ENCODE results near the gene DENND2D. TPM values are rescaled to one million over a fixed set of nuclear protein-coding genes. Genes with fewer than 3 reads are reported as not detected.

DENND2D gene
- total and polyA plus RNA-seq, 10 of the 15 experiments (the other 5 are each of a cell fraction or from before 2014, with no cell fraction given) = 149 to 375 (median 172) TPM

- no peak for TF ChIP-seq CUX1 (IDR thresholded peaks at IDR 0.05; ENCODE audit: insufficient replicate concordance, low read depth, low read length)
- TF ChIP-seq HCFC1 (IDR thresholded peaks at IDR 0.05; ENCODE audit: low read length) = no peak
These were observed 41.4 kb upstream of the DENND2D start (continued) for GRCh38 chr1:111241797-111242196.

GRCh38 chr1:111238056-111238795 lies 37.8 kb upstream of the DENND2D start:
- ChIA-PET CTCF (interaction anchor here (1.0 to 1.4 kb wide), 2 partner anchors 163 to 532 kb away, joined by 3 read pairs; no protein-coding TSS in a partner anchor), SMC1A (ENCODE audit: uncharacterized antibody, unreplicated experiment) (interaction anchor here (1.2 to 2.1 kb wide), 2 partner anchors 11 to 50 kb away, joined by 3 to 8 read pairs; no protein-coding TSS in a partner anchor), POLR2A (no interaction called here), RAD21 (ENCODE audit: unreplicated experiment) (no interaction called here)
- Histone ChIP-seq H3K9ac (ENCODE audit: control insufficient read depth, insufficient read depth, low read length) (no peak overlapping the region), H3K79me2 (ENCODE audit: control insufficient read depth, insufficient read depth, low read length) (no peaks in the 10 kb centered on the region; the same call in 1 of the 2 replicates), H3K4me1 (ENCODE audit: control insufficient read depth, insufficient read depth, low read length) (no peaks in the 10 kb centered on the region), H2AFZ (ENCODE audit: control insufficient read depth, low read depth, low read length) (no peak overlapping the region), H3K36me3 (ENCODE audit: control insufficient read depth in 2 of 2, insufficient read depth in 2 of 2, low read length in 1 of 2) (peaks cover 0 to 11% of the 10 kb centered on the region in 2 experiments; a peak in 1 of 4 replicates), H3K4me2 (ENCODE audit: control insufficient read depth, insufficient read depth) (no peak overlapping the region), H3K27me3 (replicated peaks in 1 of 2; ENCODE audit: control insufficient read depth in 2 of 2, insufficient read depth in 2 of 2, low read length in 1 of 2) (no peaks in the 10 kb centered on the region), H4K20me1 (ENCODE audit: control insufficient read depth, insufficient read depth) (no peaks in the 10 kb centered on the region), H3K9me3 (replicated peaks; ENCODE audit: control insufficient read depth, insufficient read depth, low read length) (no peaks in the 10 kb centered on the region), H3K4me3 (no peak overlapping the region), H3K27ac (ENCODE audit: control insufficient read depth, insufficient read depth) (no peak overlapping the region)
- no TSS peak for BruUV-seq (replicated peaks)
- no peak for TF ChIP-seq IKZF2 (IDR thresholded peaks at IDR 0.05)
- FAIRE-seq (no peak), ATAC-seq (no peak), DNase-seq (ENCODE audit: low read depth, low spot score) (no peak)
- WGBS (ENCODE audit: insufficient coverage, insufficient replicate concordance, low lambda C conversion rate, missing lambda C conversion rate) = 100% methylated on average over 5 of the region's 5 CpGs
- in situ Hi-C loops (cut with MboI) (no loop called here), intact Hi-C loops (cut with micrococcal nuclease; ENCODE audit: unreplicated experiment) (no loop called here)
